ENCODE measurements around the gene EFNA5.

The EFNA5 gene

GRCh38 chr5:107383414-107383813, 287.3 kb downstream of the EFNA5 start:
- no peak overlapping the region for H3K27ac ChIP-seq
- no peak overlapping the region for H3K4me3 ChIP-seq (ENCODE audit: low read depth, low read length)
- H3K9me3 ChIP-seq (ENCODE audit: severe bottlenecking), result no peaks in the 10 kb centered on the region
- no peak for TF ChIP-seq CTCF (IDR thresholded peaks at IDR 0.05; ENCODE audit: low read depth, low read length)
- DNase-seq, result no peak
- H3K27me3 ChIP-seq (ENCODE audit: insufficient read depth, low read depth, severe bottlenecking), result no peaks in the 10 kb centered on the region
- H3K36me3 ChIP-seq, result no peaks in the 10 kb centered on the region

- no peak overlapping the region for H3K4me3 ChIP-seq (ENCODE audit: low read depth, low read length)
- no peaks in the 10 kb centered on the region for H3K27me3 ChIP-seq (ENCODE audit: insufficient read depth, low read depth, severe bottlenecking)
- no peaks in the 10 kb centered on the region for H3K36me3 ChIP-seq
- no peak for TF ChIP-seq CTCF (IDR thresholded peaks at IDR 0.05; ENCODE audit: low read depth, low read length)
- no peaks in the 10 kb centered on the region for H3K9me3 ChIP-seq (ENCODE audit: severe bottlenecking)
- no peak overlapping the region for H3K27ac ChIP-seq
- DNase-seq, result no peak
Observed at GRCh38 chr5:107381189-107381856, 289.4 kb downstream of the EFNA5 start.

GRCh38 chr5:107380654-107381053, 290.1 kb downstream of the EFNA5 start:
- Histone ChIP-seq H3K4me3 (ENCODE audit: low read depth, low read length) (no peak overlapping the region), H3K9me3 (ENCODE audit: severe bottlenecking) (no peaks in the 10 kb centered on the region), H3K27me3 (ENCODE audit: insufficient read depth, low read depth, severe bottlenecking) (no peaks in the 10 kb centered on the region), H3K36me3 (no peaks in the 10 kb centered on the region), H3K27ac (no peak overlapping the region)
- TF ChIP-seq CTCF (IDR thresholded peaks at IDR 0.05; ENCODE audit: low read depth, low read length), result no peak
- no peak for DNase-seq

GRCh38 chr5:107378218-107378899, 292.4 kb downstream of the EFNA5 start:
- no peak overlapping the region for H3K27ac ChIP-seq
- no peaks in the 10 kb centered on the region for H3K9me3 ChIP-seq (ENCODE audit: severe bottlenecking)
- no peak overlapping the region for H3K4me3 ChIP-seq (ENCODE audit: low read depth, low read length)
- no peaks in the 10 kb centered on the region for H3K36me3 ChIP-seq
- no peaks in the 10 kb centered on the region for H3K27me3 ChIP-seq (ENCODE audit: insufficient read depth, low read depth, severe bottlenecking)
- TF ChIP-seq CTCF (IDR thresholded peaks at IDR 0.05; ENCODE audit: low read depth, low read length), result no peak
- DNase-seq, result no peak

GRCh38 chr5:107377277-107377609, 293.5 kb downstream of the EFNA5 start:
- Histone ChIP-seq H3K4me3 (ENCODE audit: low read depth, low read length) (no peak overlapping the region), H3K27ac (no peak overlapping the region), H3K36me3 (no peaks in the 10 kb centered on the region), H3K27me3 (ENCODE audit: insufficient read depth, low read depth, severe bottlenecking) (no peaks in the 10 kb centered on the region), H3K9me3 (ENCODE audit: severe bottlenecking) (no peaks in the 10 kb centered on the region)
- TF ChIP-seq CTCF (IDR thresholded peaks at IDR 0.05; ENCODE audit: low read depth, low read length), result no peak
- no peak for DNase-seq

Data from WERI-Rb-1 (cell line).